GM18861 (cell line): ENCODE results near the gene CCL28.
A peak's percentile ranks its signal among the peaks of the same experiment; 100 is the strongest.
"Not testable (repeated sequence)": the region's sequence is repeated elsewhere in the genome, so short reads cannot be mapped to it uniquely, and the experiment has no call there.

Source experiments
- ATAC-seq: cut with Tn5 transposase; IDR thresholded peaks from one replicate; pipeline ENCODE4 v1.9.1; 2021; ENCODE audit not compliant: unreplicated experiment

CCL28 gene

DNA sequence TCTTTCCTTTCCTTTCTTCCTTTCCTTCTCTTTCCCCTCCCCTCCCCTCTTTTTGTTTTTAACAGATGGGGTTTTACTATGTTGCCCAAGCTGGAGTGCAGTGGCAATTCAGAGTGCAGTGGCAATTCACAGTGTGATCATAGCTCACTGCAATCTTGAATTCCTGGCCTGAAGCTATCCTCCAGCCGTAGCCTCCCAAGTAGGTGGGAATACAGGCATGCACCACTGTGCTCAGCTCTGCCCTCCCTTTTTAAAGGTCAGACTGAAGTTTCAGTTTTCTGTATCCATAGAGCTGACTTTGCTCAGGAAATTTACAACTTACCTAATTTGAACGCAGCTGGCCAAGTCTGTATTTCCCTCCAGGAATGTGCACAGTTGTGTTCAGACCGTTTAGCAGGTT lies 696 bp downstream of the CCL28 start:
- ATAC-seq: no peak

DNA sequence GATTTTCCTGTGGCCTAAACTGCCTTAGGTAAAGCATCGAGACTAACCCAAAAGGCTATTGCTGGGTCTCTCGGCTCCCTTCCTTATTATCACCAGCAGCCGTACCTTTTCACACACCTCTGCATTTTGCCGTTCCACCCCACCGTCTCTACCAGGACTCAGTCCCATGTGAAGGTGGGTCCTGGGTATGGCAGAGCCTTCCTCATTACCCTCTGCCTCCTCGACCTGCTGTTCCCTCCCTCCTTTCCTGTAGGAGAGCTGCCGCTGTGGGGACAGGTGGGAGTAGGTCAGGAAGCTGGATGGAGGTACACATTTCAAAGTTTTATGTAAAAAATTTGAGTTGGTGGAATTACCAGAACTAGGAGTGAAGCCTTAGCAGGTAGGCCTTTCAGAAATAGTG lies 1.8 kb downstream of the CCL28 start:
- no peak for ATAC-seq

DNA sequence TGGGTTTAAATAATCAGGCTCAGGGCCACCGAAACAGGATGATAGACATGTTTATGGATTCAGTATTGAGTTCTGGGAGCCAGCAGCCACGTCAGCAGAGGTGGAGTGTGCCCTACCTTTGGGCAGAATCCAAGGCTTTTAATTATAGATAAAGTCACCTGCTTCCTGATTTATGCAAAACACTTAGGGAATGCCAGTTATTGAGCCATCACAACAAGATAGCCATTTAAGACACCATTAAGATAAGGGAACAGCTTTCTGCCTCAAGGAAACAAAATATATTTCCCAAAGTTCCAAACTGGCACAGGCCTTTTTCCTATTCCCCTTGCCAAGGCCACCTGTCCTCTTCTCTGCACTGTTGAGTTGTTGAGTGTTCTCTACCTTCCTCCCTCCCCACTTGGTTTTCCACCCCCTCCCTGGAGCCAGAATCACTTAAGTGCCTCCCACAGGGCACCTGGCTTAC lies 2.4 kb downstream of the CCL28 start:
- no peak for ATAC-seq

DNA sequence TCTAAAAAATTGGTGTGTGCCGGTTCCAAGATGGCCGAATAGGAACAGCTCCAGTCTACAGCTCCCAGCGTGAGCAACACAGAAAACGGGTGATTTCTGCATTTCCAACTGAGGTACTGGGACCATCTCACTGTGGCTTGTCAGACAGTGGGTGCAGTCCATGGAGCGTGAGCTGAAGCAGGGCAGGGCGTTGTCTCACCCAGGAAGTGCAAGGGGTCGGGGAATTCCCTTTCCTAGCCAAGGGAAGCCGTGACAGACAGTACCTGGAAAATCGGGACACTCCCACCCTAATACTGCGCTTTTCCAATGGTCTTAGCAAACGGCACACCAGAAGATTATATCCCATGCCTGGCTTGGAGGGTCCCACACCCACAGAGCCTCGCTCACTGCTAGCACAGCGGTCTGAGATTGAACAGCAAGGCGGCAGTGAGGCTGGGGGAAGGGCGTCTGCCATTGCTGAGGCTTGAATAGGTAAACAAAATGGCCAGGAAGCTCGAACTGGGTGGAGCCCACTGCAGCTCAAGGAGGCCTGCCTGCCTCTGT lies 9.6 kb downstream of the CCL28 start:
- not testable (repeated sequence) for ATAC-seq

DNA sequence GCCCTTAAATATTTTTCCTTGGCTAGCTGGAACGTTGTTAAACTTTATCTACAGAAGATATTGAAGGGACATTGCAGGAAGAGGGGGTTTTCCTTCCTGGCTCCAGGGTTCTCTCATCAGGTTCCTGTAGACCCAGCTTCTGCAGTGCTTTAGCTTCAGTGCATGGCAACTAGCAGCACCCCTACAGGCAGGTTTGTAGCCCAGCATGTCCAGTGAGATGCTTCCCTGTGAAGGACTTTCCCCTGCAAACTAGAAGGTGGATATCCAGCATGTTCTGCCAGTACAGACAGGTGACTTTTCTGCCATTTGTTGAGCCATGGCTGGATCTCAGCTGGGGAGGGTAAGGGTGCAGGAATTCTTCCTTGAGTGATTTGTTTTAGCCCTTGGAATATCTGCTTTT lies 10.4 kb downstream of the CCL28 start:
- no peak for ATAC-seq

DNA sequence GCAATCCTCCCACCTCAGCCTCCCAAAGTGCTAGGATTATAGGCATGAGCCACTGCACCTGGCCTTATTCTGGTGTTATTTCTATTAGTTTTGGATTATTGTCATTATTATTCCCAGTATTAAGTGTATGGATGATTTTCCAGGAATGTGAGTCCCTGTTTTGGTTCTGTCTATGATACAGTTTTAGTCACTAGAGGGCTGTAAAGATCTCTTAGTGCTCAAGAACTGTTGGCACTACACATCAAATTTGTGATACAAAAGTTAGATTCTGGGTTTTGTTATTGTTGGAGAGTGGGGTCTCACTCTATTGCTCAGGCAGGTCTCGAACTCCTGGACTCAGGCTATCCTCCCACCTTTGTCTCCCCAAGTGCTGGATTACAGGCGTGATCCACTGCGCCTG lies 12.1 kb downstream of the CCL28 start:
- no peak for ATAC-seq

DNA sequence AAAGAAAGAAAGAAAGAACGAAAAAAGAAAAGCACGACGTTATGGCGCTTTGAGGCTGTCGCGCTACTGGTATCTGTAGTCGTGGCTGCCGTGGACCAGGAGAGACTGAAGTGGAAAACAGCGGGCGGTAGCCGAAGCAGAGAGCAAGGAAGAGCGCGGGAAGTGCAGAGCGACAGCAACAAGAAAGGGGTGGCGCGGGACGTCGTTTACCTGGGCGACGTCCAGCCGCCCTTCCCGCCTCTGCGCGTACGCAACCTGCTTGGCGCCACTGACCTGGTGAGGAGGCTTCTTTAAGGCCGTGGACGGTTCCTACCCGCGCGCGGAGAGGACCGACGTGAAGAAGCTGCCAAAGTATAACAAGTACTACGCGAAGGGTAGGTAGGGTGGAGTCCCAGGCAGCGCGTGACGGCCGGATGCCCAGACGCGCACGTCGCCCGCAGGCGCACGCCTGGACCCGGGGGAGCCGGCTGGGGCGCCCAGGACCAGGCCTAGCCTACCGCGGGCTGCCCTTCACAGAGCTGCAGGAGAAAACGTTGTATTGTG lies 15.4 kb downstream of the CCL28 start:
- ATAC-seq: peak; percentile 95

DNA sequence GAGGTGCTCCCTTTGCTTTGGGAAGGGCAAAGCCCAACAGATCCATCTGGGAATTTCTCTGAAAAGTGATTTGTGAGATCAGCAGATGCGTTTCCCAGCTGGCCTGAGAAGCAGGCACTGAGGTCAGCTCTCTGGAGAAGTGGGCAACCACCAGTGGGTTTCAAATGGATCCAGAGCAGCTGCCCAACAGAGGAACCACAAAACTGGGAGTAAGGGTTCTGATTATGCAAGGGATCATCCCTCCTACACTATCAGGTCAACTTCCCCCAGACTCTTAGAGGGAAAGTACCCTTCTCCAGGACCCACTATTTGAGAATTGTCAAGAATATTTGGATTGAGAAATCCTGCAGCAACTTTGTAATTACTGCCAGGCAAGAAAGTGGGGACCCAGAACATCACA lies 21.7 kb downstream of the CCL28 start:
- no peak for ATAC-seq

DNA sequence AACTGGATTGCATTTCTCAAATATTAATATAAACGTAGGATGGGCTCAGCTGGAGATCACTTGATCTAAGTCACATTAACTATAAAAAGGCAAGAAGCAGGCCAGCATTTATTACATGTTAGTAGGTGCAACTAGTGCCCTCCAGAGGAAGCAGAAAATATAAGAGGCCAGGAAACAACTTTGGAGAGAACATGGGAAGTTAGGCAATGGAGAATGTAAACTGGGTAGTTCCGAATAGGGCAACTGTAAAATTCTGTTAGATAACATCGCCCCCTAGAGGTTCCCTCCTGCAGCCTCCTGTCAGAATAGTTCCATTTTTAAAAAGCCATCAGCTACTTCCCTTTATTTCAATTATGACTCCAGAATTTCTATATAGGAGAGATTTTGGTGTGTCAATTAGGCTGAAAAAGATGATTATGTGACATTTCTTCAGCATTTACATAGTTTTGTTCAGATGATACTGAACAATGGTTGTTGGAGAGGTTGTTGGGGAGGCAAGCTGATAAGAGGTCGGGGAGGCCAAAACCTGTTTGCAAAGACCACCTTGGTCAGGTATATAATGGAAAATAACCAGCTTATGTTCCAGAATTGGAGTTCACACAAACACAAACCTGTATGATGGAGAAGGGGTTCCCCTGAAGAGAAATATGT lies 22.4 kb downstream of the CCL28 start:
- peak; percentile 49 for ATAC-seq

DNA sequence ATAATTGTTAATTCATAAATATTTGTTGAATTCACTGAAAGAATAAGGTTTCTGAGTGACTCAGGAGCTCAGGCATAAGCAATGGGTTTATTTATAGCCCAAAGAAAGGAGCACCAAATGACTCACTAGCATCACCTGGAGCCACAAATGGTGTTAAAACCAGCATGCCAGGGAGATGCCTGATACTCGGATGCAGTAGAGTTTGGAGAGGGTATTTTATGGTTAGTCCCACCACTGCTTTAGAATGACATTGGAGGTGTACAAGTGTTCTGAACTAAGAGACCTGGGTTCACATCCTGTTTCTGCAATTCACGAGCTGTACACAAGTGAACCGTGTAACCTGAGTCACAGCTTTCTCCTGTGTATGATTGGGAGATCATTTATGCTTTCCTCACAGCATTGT lies 25.2 kb downstream of the CCL28 start:
- peak; percentile 45 for ATAC-seq

DNA sequence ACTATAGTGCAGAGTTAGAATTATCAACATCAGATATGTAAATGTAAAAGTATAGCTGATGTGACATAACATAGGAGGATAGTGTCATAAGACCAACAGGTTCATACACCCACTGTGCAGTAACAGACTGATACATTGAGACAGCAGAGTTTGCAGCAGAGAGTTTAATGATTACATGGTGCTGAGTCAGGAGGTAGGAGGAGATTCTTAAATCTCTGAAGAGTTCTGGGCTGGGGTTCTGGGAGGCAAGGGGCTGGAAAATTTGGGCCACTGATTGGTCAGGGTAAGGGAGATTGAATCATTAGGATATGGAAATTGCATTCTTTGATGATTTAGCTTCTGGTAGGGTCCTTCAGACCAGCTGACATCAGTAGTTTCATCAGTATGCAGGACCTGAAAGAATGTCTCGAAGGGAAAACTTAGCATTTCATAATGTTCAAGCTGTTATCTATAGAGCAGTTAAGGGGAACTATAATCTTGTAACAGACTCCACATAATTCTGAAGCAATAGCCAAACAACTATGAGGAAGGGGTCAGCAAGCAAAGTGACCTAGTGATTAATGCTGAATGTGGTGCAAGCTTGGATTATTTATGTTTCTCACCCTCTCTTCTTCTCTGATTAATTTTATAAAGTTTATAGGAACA lies 35.6 kb downstream of the CCL28 start:
- ATAC-seq: no peak

DNA sequence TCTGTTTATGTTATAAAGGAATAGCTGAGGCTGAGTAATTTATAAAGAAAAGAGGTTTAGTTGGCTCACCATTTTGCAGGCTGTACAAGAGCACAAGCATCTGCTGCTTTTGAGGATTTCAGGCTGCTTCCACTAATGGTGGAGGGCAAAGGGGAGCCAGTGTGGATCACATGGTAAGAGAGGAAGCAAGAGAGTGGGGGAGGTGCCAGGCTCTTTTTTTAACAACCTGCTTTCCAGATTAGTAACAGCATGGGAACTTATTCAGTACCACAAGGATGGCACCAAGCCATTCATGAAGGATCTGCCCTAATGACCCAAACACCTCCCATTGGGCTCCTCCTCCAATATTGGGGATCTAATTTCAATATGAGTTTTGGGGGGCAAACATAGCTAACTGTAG lies 40.4 kb downstream of the CCL28 start:
- ATAC-seq: no peak

DNA sequence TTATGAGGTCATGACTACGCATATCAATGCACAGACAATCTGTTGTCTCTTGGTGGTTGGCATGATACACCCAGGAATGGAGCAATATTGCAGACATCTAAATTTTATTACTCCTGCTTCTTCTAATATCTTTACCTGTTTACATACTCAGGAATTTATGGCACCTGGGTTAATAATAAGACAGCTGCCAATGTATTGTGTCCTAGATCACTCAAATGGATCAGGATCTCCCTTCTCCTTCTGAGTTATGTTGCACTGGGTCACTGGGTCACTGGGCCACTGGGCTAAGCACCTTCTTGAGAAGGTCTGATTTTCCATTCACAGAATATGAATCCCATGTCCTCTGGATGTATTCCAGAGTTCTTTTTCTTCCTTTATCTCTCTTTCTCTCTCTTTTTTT lies 41.8 kb downstream of the CCL28 start:
- ATAC-seq: no peak

DNA sequence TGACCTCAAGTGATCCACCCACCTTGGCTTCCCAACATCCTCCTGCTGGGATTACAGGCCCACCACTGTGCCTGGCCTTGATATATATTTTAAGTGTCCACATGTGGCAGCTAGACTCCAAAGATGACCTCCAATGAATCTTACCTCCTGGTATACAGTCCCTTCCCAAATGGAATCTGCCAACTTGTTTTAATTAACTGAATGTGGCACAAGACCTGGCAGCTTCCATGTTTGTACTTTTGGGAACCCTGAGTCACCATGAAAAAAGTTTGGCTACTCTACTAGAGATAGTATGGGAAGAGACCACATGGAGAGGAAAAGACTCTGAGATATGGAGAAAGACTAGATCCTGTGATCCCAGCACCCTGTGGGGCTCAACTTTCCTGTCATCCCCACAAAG lies 42.5 kb downstream of the CCL28 start:
- no peak for ATAC-seq

DNA sequence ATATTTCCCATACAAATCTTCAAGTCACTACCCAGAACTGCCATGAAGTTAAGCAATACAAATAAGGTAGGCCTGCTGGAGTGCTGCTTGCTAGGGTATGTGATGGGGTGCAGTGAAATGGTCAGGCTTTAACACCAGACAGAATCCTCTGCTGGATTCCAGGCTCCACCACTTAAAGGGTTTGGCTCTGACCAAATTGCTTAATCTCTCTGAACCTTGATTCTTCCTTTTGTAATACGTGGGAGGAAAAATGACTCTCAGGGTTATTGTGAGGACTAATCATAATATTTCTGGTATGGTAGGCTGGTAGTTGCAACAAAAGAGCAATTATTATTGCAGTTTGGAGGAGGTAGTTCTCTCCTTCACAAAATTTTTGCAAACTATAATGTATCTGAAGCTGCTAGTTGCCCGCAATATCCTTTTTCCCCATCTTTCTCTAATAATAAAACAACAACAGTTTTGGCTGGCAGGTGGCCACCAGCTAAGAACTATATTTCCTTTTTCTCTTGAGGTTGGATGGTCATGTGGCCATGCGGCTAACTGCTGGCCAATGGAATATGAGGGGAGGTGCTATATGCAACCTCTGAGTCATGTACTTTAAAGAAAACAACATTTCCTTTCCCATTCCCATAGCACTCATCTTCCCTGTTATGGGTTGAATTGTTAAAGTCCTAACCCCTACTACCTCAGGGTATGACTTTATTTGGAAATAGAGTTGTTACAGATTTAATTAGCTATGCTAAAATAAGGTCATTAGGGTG lies 44.1 kb downstream of the CCL28 start:
- no peak for ATAC-seq

DNA sequence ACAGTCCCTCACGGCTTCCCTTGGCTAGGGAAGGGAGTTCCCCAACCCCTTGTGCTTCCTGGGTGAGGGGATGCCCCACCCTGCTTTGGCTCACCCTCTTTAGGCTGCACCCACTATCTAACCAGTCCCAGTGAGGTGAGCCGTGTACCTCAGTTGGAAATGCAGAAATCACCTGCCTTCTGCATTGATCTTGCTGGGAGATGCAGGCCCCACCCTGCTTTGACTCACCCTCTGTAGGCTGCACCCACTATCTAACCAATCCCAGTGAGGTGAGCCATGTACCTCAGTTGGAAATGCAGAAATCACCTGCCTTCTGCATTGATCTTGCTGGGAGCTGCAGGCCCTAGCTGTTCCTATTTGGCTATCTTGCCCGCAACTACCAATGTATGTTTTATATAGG lies 44.7 kb downstream of the CCL28 start:
- ATAC-seq: no peak

DNA sequence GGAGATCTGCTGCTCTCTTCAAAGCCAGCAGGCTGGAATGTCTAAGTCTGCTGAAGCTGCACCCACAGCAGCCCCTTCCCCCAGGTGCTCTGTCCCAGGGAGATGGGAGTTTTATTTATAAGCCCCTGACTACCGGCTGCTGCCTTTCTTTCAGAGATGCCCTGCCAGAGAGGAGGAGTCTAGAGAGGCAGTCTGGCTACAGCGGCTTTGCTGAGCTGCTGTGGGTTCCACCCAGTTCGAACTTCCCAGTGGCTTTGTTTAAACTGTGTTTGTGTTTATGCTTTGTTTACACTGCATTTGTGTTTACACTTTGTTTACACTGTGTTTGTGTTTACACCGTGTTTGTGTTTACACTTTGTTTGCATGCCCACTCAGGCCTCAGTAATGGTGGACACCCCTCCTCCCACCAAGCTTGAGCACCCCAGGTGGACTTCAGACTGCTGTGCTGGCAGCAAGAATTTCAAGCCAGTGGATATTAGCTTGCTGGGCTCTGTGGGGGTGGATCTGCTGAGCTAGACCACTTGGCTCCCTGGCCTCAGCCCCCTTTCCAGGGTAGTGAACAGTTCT lies 45.4 kb downstream of the CCL28 start:
- not testable (repeated sequence) for ATAC-seq

DNA sequence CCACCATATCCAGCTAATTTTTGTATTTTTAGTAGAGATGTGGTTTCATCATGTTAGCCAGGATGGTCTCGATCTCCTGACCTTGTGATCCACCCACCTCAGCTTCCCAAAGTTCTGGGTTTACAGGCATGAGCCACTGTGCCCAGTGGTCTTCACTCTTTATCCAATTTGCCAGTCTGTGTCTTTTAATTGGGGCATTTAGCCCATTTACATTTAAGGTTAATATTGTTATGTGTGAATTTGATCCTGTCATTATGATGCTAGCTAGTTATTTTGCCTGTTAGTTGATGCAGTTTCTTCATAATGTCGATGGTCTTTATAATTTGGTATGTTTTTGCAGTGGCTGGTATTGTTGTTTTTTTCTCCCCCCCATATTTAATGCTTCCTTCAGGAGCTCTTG lies 47.0 kb downstream of the CCL28 start:
- ATAC-seq: not testable (repeated sequence)

DNA sequence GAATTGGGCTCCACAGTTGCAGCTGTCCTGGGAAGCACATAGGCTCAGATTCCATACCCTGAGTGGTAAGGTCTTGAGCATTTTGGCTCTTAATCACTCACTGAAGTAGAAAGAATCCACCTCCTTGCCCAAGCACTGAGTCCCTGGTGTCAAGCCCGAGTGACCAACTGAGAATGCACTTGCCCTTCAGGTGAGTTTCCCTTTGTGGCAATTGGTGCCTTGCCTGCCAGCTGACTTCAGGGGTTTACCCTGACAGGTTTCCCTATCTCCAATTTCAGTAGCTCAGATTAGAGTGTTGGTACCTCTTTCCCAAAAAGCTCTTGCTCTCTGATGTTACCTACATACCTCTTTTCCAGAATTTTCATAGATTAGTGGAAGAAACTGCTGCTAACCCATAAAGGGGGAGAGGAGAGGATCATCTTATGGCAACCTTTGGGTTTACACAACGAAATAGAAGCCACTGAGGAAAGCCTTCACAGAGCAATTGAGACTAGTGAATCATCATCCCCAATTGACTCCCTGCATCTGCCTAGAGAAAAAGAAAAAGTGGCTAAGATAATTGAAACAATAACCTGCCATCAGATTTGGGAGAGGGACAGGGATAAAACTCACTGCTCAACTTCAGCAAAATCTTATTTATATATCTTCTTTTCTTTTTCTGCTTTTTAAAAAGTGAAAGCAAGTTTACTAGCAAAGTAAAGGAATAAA lies 48.6 kb downstream of the CCL28 start:
- no peak for ATAC-seq

DNA sequence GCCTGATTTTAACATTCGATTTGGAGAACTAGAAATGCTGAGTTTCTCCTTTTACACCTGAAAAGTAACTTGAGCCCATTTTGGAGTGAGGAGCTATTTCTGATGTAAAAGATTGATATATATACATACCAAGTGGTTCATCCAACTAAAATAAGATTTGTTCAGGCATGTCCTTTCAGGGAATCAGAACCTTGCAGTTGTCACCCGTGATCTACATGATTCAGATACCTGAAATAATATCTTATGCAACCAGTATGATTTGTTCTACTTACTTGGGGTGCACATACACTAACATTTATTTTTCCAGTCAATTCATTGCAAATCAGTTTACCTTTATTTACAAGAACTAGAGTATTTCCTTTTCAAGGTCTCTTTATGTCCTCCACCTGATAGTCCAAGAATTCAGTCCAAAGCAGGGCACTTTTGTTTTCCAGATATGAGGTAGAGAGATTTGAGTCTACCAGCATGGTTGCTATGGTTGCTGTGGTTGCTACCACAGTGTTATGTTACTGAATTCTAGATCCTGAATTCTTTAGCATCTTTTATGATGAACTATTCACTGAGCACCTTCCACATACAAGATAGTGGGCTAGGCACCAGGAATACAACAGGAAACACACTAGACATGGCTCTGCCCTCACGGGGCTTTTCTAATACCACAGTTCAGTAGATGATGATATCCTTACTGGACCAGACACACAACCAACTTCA lies 49.3 kb downstream of the CCL28 start:
- ATAC-seq: no peak
